Measurements from ENCODE around the gene P3H2. TPM values are rescaled to one million over a fixed set of nuclear protein-coding genes. Genes with fewer than 3 reads are reported as not detected.
A peak's percentile ranks its signal among the peaks of the same experiment; 100 is the strongest.

Gene P3H2
- total RNA-seq, 1 donor from 2014 or later, result 23.5 TPM

GRCh38 chr3:190064659-190065058 is 56.0 kb downstream of the P3H2 start:
- H3K4me3 Mint-ChIP-seq, result no peak overlapping the region
- H3K27ac Mint-ChIP-seq, result no peak overlapping the region
- no peaks in the 10 kb centered on the region for H3K27me3 Mint-ChIP-seq
- no peaks in the 10 kb centered on the region for H3K9me3 Mint-ChIP-seq
- H3K36me3 Mint-ChIP-seq, result no peaks in the 10 kb centered on the region
- TF ChIP-seq CTCF (conservative IDR thresholded peaks at IDR 0.05), result no peak
- H3K4me1 Mint-ChIP-seq (ENCODE audit: unreplicated experiment), result peaks cover 4% of the 10 kb centered on the region
- no peak for DNase-seq (ENCODE audit: extremely low spot score, unreplicated experiment)

- no peaks in the 10 kb centered on the region for H3K36me3 Mint-ChIP-seq
- no peak overlapping the region for H3K4me3 Mint-ChIP-seq
- DNase-seq (ENCODE audit: extremely low spot score, unreplicated experiment), result no peak
- no peak for TF ChIP-seq CTCF (conservative IDR thresholded peaks at IDR 0.05)
- no peak overlapping the region for H3K27ac Mint-ChIP-seq
- H3K9me3 Mint-ChIP-seq, result no peaks in the 10 kb centered on the region
- no peaks in the 10 kb centered on the region for H3K27me3 Mint-ChIP-seq
- peaks cover 10% of the 10 kb centered on the region for H3K4me1 Mint-ChIP-seq (ENCODE audit: unreplicated experiment)
These were observed 56.6 kb downstream of the P3H2 start for GRCh38 chr3:190064112-190064511.

GRCh38 chr3:190063490-190063889 is 57.2 kb downstream of the P3H2 start:
- Mint-ChIP-seq H3K36me3 (no peaks in the 10 kb centered on the region), H3K4me1 (ENCODE audit: unreplicated experiment) (peaks cover 16% of the 10 kb centered on the region), H3K27me3 (no peaks in the 10 kb centered on the region), H3K9me3 (no peaks in the 10 kb centered on the region), H3K27ac (no peak overlapping the region), H3K4me3 (no peak overlapping the region)
- no peak for TF ChIP-seq CTCF (conservative IDR thresholded peaks at IDR 0.05)
- no peak for DNase-seq (ENCODE audit: extremely low spot score, unreplicated experiment)

GRCh38 chr3:190060192-190060775 is 60.4 kb downstream of the P3H2 start:
- Mint-ChIP-seq H3K36me3 (no peaks in the 10 kb centered on the region), H3K9me3 (no peaks in the 10 kb centered on the region), H3K4me1 (ENCODE audit: unreplicated experiment) (peaks cover 24% of the 10 kb centered on the region), H3K27me3 (no peaks in the 10 kb centered on the region), H3K27ac (no peak overlapping the region), H3K4me3 (no peak overlapping the region)
- no peak for TF ChIP-seq CTCF (conservative IDR thresholded peaks at IDR 0.05)
- no peak for DNase-seq (ENCODE audit: extremely low spot score, unreplicated experiment)

- H3K27ac Mint-ChIP-seq, result peak overlapping the region; percentile 62
- no peak for TF ChIP-seq CTCF (conservative IDR thresholded peaks at IDR 0.05)
- peaks cover 24% of the 10 kb centered on the region for H3K4me1 Mint-ChIP-seq (ENCODE audit: unreplicated experiment)
- H3K9me3 Mint-ChIP-seq, result no peaks in the 10 kb centered on the region
- DNase-seq (ENCODE audit: extremely low spot score, unreplicated experiment), result no peak
- no peaks in the 10 kb centered on the region for H3K36me3 Mint-ChIP-seq
- H3K4me3 Mint-ChIP-seq, result peak overlapping the region; percentile 14
- no peaks in the 10 kb centered on the region for H3K27me3 Mint-ChIP-seq
These were observed 61.5 kb downstream of the P3H2 start for GRCh38 chr3:190059242-190059590.
